ENCODE results near the gene SLC8B1. TPM values are rescaled to one million over a fixed set of nuclear protein-coding genes. Genes with fewer than 3 reads are reported as not detected.

Gene SLC8B1
- total RNA-seq, result 2.9 TPM

GRCh38 chr12:113334786-113335539 is at the start of gene SLC8B1:
Gene SLC8B1 (minus strand): TSS chr12:113335109. CDS start chr12:113332878, 2,231 bp downstream.
- DNase-seq (ENCODE audit: low spot score in 2 of 2) (peak; percentile 85 to 95), FAIRE-seq (no peak)

GRCh38 chr12:113382206-113382605 is 47.3 kb upstream of the SLC8B1 start:
- FAIRE-seq (no peak), DNase-seq (ENCODE audit: low spot score in 2 of 2) (no peak)

- FAIRE-seq (no peak), DNase-seq (ENCODE audit: low spot score in 2 of 2) (no peak)
These were observed 46.3 kb upstream of the SLC8B1 start for GRCh38 chr12:113381220-113381619.

- DNase-seq (ENCODE audit: low spot score in 2 of 2) (no peak), FAIRE-seq (no peak)
These were observed 43.4 kb upstream of the SLC8B1 start for GRCh38 chr12:113378291-113378690.

GRCh38 chr12:113374823-113375428 is 40.0 kb upstream of the SLC8B1 start:
- no peak for FAIRE-seq
- DNase-seq (ENCODE audit: low spot score in 2 of 2), result no peak

GRCh38 chr12:113373969-113374368 is 39.1 kb upstream of the SLC8B1 start:
- DNase-seq (ENCODE audit: low spot score in 2 of 2) (no peak), FAIRE-seq (no peak)

- FAIRE-seq, result no peak
These were observed 38.5 kb upstream of the SLC8B1 start for GRCh38 chr12:113373440-113373839.

GRCh38 chr12:113372371-113372770 is 37.5 kb upstream of the SLC8B1 start:
- FAIRE-seq, result no peak
- no peak for DNase-seq (ENCODE audit: low spot score in 2 of 2)

More at GRCh38 chr12:113373440-113373839, 38.5 kb upstream of the SLC8B1 start:
- DNase-seq (ENCODE audit: low spot score in 2 of 2), result no peak

- FAIRE-seq (no peak), DNase-seq (ENCODE audit: low spot score in 2 of 2) (no peak)
These were observed 36.9 kb upstream of the SLC8B1 start for GRCh38 chr12:113371808-113372207.

- DNase-seq (ENCODE audit: low spot score in 2 of 2), result no peak
- FAIRE-seq, result no peak
These were observed 36.2 kb upstream of the SLC8B1 start for GRCh38 chr12:113370923-113371682.

- DNase-seq (ENCODE audit: low spot score in 2 of 2) (no peak), FAIRE-seq (no peak)
These were observed 34.6 kb upstream of the SLC8B1 start for GRCh38 chr12:113369391-113369985.

GRCh38 chr12:113368331-113368730 is 33.4 kb upstream of the SLC8B1 start:
- DNase-seq (ENCODE audit: low spot score in 2 of 2), result no peak
- no peak for FAIRE-seq

GRCh38 chr12:113366827-113367226 is 31.9 kb upstream of the SLC8B1 start:
- DNase-seq (ENCODE audit: low spot score in 2 of 2) (no peak), FAIRE-seq (no peak)

- FAIRE-seq (no peak), DNase-seq (ENCODE audit: low spot score in 2 of 2) (no peak)
These were observed 30.9 kb upstream of the SLC8B1 start for GRCh38 chr12:113365639-113366395.

- FAIRE-seq (no peak), DNase-seq (ENCODE audit: low spot score in 2 of 2) (no peak)
These were observed 29.8 kb upstream of the SLC8B1 start for GRCh38 chr12:113364698-113365097.

GRCh38 chr12:113361574-113362370 is 26.9 kb upstream of the SLC8B1 start:
- DNase-seq (ENCODE audit: low spot score in 2 of 2), result no peak
- no peak for FAIRE-seq

GRCh38 chr12:113359939-113360748 is 25.2 kb upstream of the SLC8B1 start:
- FAIRE-seq (no peak), DNase-seq (ENCODE audit: low spot score in 2 of 2) (no peak)

GRCh38 chr12:113359133-113359938 is 24.4 kb upstream of the SLC8B1 start:
- DNase-seq (ENCODE audit: low spot score in 2 of 2) (peak; percentile 54 to 56), FAIRE-seq (no peak)
